Liver (tissue), 9 donors: ENCODE measurements around the gene SMIM29. TPM values are rescaled to one million over a fixed set of nuclear protein-coding genes. Genes with fewer than 3 reads are reported as not detected.

Source experiments
- DNase-seq: peaks from one replicate; pipeline ENCODE4 v3.0.0-alpha.2; 2017; ENCODE audit warnings: low spot score
- H3K27ac ChIP-seq, 2 donors: one replicate each; pipeline ENCODE4 v1.7.0; 2013; ENCODE audit warnings: inconsistent platforms in 2 of 2, low read length in 2 of 2, control low read depth in 1 of 2, low read depth in 1 of 2, mild to moderate bottlenecking in 1 of 2
- H3K27me3 ChIP-seq, 4 donors: one replicate each; pipeline versions ENCODE4 v1.6.1 to v1.7.0; 2013; ENCODE audit warnings: low read length in 3 of 4, inconsistent platforms in 1 of 4, mild to moderate bottlenecking in 1 of 4, moderate library complexity in 1 of 4; ENCODE audit not compliant: control insufficient read depth in 4 of 4, insufficient read depth in 4 of 4
- H3K36me3 ChIP-seq, 4 donors: one replicate each; pipeline versions ENCODE4 v1.6.1 to v1.7.0; 2013; ENCODE audit warnings: low read length in 3 of 4, mild to moderate bottlenecking in 3 of 4, low read depth in 1 of 4, moderate library complexity in 1 of 4; ENCODE audit not compliant: control insufficient read depth in 4 of 4, insufficient read depth in 3 of 4
- H3K4me1 ChIP-seq, 4 donors: one replicate each; pipeline versions ENCODE4 v1.6.1 to v1.7.0; 2013; ENCODE audit warnings: low read length in 3 of 4, mild to moderate bottlenecking in 3 of 4, moderate library complexity in 1 of 4; ENCODE audit not compliant: control insufficient read depth in 4 of 4, insufficient read depth in 4 of 4
- H3K4me3 ChIP-seq, 3 donors: one replicate each; pipeline versions ENCODE4 v1.6.1 to v1.7.0; 2013; ENCODE audit warnings: low read length in 3 of 3, control low read depth in 1 of 3, low read depth in 1 of 3, mild to moderate bottlenecking in 1 of 3
- H3K9ac ChIP-seq, 2 donors: one replicate each; pipeline ENCODE4 v1.7.0; 2013; ENCODE audit warnings: low read length in 2 of 2, mild to moderate bottlenecking in 2 of 2, moderate library complexity in 2 of 2, control low read depth in 1 of 2, low read depth in 1 of 2
- H3K9me3 ChIP-seq, 4 donors: one replicate each; pipeline versions ENCODE4 v1.6.1 to v1.7.0; 2013; ENCODE audit warnings: low read length in 3 of 4; ENCODE audit not compliant: control insufficient read depth in 4 of 4
- ATF3 ChIP-seq: IDR thresholded peaks from 2 replicates; pipeline ENCODE4 v1.6.1; 2016; ENCODE audit warnings: antibody characterized with exemption
- CTCF ChIP-seq: fragments of 150-350 bp; IDR thresholded peaks from 2 replicates; pipeline ENCODE4 v1.5.1; 2017; ENCODE audit warnings: improper control_type of control experiment, low read depth, low read length; ENCODE audit not compliant: missing input control
- FOXA1 ChIP-seq: IDR thresholded peaks from 2 replicates; pipeline ENCODE4 v1.6.1; 2016; ENCODE audit warnings: antibody characterized with exemption
- FOXA2 ChIP-seq: IDR thresholded peaks from 2 replicates; pipeline ENCODE4 v1.6.1; 2016; ENCODE audit warnings: antibody characterized with exemption
- GABPA ChIP-seq, 2 donors: IDR thresholded peaks in 1 of 2; conservative IDR thresholded peaks in 1 of 2; 2 replicates each; pipeline ENCODE4 v1.6.1; 2016; ENCODE audit warnings: antibody characterized with exemption in 2 of 2, mild to moderate bottlenecking in 1 of 2, moderate library complexity in 1 of 2
- HNF4A ChIP-seq, 2 donors: conservative IDR thresholded peaks; 2 replicates each; pipeline ENCODE4 v1.6.1; 2016; ENCODE audit warnings: antibody characterized with exemption in 2 of 2, mild to moderate bottlenecking in 2 of 2
- HNF4G ChIP-seq: IDR thresholded peaks from 2 replicates; pipeline ENCODE4 v1.6.1; 2016; ENCODE audit warnings: antibody characterized with exemption
- MAX ChIP-seq: IDR thresholded peaks from 2 replicates; pipeline ENCODE4 v1.6.1; 2016; ENCODE audit warnings: antibody characterized with exemption
- NR2F2 ChIP-seq: IDR thresholded peaks from 2 replicates; pipeline ENCODE4 v1.6.1; 2016; ENCODE audit warnings: antibody characterized with exemption
- RAD21 ChIP-seq, 2 donors: IDR thresholded peaks; 2 replicates each; pipeline ENCODE4 v1.6.1; 2016; ENCODE audit warnings: antibody characterized with exemption in 2 of 2, mild to moderate bottlenecking in 2 of 2
- RXRA ChIP-seq, 2 donors: IDR thresholded peaks; 2 replicates each; pipeline ENCODE4 v1.6.1; 2017 to 2018; ENCODE audit warnings: antibody characterized with exemption in 2 of 2, mild to moderate bottlenecking in 1 of 2
- YY1 ChIP-seq: IDR thresholded peaks from 2 replicates; pipeline ENCODE4 v1.6.1; 2016; ENCODE audit warnings: antibody characterized with exemption, mild to moderate bottlenecking
- ZBTB33 ChIP-seq: IDR thresholded peaks from 2 replicates; pipeline ENCODE4 v1.6.1; 2016; ENCODE audit warnings: antibody characterized with exemption
- WGBS: extraction: QIAGEN DNeasy Blood & Tissue Kit; methylation state at CpG from one replicate; pipeline ENCODE4 v1.1.7; 2013; 5-methylcytosine and 5-hydroxymethylcytosine counted together
- polyA plus RNA-seq, 2 donors: library from polyadenylated mRNA; stranded (reverse) in 1 of 2; unstranded in 1 of 2; fragments of 200-250 nt in 1 of 2; fragments of >200 nt in 1 of 2; fragmentation: Nextera tagmentation in 1 of 2; extraction: Ambion mirVana in 1 of 2; gene quantifications; one replicate each; pipeline versions ENCODE4 v1.2.1 to v1.2.3, GENCODE V29; 2013 to 2015
- total RNA-seq, 2 donors: library from RNA; depleted of rRNA; stranded (reverse); fragments of >200 nt; gene quantifications; one replicate each; pipeline ENCODE4 v1.2.3, GENCODE V29; 2014
- donor health status: healthy.
- donor health status: healthy.
- donor health status: healthy.
- donor health status: healthy.
- donor health status: healthy.

The SMIM29 gene
- total and polyA plus RNA-seq, 4 donors: 2.4 to 11.3 (median 6.7) TPM

- H3K9ac ChIP-seq: no peak overlapping the region
- no peaks in the 10 kb centered on the region for H3K9me3 ChIP-seq
- TF ChIP-seq ZBTB33: no peak
- peaks cover 2 to 16% (median 9%) of the 10 kb centered on the region in 4 donors for H3K4me1 ChIP-seq
- no peak overlapping the region for H3K27ac ChIP-seq
- H3K36me3 ChIP-seq: no peaks in the 10 kb centered on the region
- WGBS: 93% methylated on average over 15 of the region's 15 CpGs
- no peaks in the 10 kb centered on the region for H3K27me3 ChIP-seq
- no peak overlapping the region for H3K4me3 ChIP-seq
- DNase-seq: no peak
Observed at GRCh38 chr6:34226731-34227586, 21.8 kb downstream of the SMIM29 start.

GRCh38 chr6:34226066-34226465 is 22.7 kb downstream of the SMIM29 start:
- 89% methylated on average over 7 of the region's 7 CpGs for WGBS
- no peak overlapping the region for H3K27ac ChIP-seq
- no peaks in the 10 kb centered on the region for H3K9me3 ChIP-seq
- no peaks in the 10 kb centered on the region for H3K36me3 ChIP-seq
- no peak overlapping the region for H3K9ac ChIP-seq
- no peak overlapping the region for H3K4me3 ChIP-seq
- H3K27me3 ChIP-seq: no peaks in the 10 kb centered on the region
- peaks cover 2 to 16% (median 9%) of the 10 kb centered on the region in 4 donors for H3K4me1 ChIP-seq
- no peak for DNase-seq
- no peak for TF ChIP-seq GABPA (IDR thresholded peaks at IDR 0.05 in 1 of 2, conservative IDR thresholded peaks at IDR 0.05 in 1 of 2)

- H3K27ac ChIP-seq: peak overlapping the region in 1 of 2 donors; percentile 19
- TF ChIP-seq FOXA2 (no peak), NR2F2 (no peak), RXRA (IDR thresholded peaks at IDR 0.05) (no peak), CTCF (no peak), ATF3 (no peak), ZBTB33 (no peak), MAX (no peak), HNF4A (conservative IDR thresholded peaks at IDR 0.05) (no peak), RAD21 (IDR thresholded peaks at IDR 0.05) (no peak), YY1 (no peak), FOXA1 (no peak), HNF4G (no peak)
- H3K9ac ChIP-seq: no peak overlapping the region
- no peaks in the 10 kb centered on the region for H3K9me3 ChIP-seq
- 67% methylated on average over 5 of the region's 5 CpGs for WGBS
- H3K36me3 ChIP-seq: no peaks in the 10 kb centered on the region
- DNase-seq: no peak
- H3K4me1 ChIP-seq: peaks cover 2 to 16% (median 9%) of the 10 kb centered on the region in 4 donors
- H3K4me3 ChIP-seq: no peak overlapping the region
- H3K27me3 ChIP-seq: no peaks in the 10 kb centered on the region
Observed at GRCh38 chr6:34225551-34225950, 23.3 kb downstream of the SMIM29 start.
